GM12878 (cell line): ENCODE results near the gene BHLHE23. TPM values are rescaled to one million over a fixed set of nuclear protein-coding genes. Genes with fewer than 3 reads are reported as not detected.

Experiments
- ATAC-seq: fragments of 200-7000 bp; cut with Tn5 transposase; 3 replicates; pipeline ENCODE4 v1.9.1; 2020; ENCODE audit warnings: mild to moderate bottlenecking, moderate library complexity
- BruUV-seq: library from RNA; stranded (reverse); fragments of 400-500 nt; replicated peaks from 2 replicates; lab custom pipeline; 2021; lab: Mats Ljungman, UMichigan
- CTCF ChIA-PET: fragments of 300-600 bp; sonication (Branson Sonifier 250); formaldehyde crosslinking; extraction: SDS; loops from one replicate; lab custom pipeline; 2021; ENCODE audit warnings: inconsistent platforms; lab: Yijun Ruan, JAX
- POLR2A ChIA-PET: fragments of 350-600 bp; formaldehyde crosslinking; extraction: SDS; loops from one replicate; lab custom pipeline; 2021; ENCODE audit warnings: inconsistent platforms; lab: Charles Lee
- RAD21 ChIA-PET: fragments of 300-600 bp; sonication (Branson Sonifier 250); formaldehyde crosslinking; loops from one replicate; lab custom pipeline; 2023; ENCODE audit warnings: antibody characterized with exemption; ENCODE audit not compliant: unreplicated experiment; lab: Charles Lee
- SMC1A ChIA-PET: fragments of 300-600 bp; sonication (Branson Sonifier 250); formaldehyde crosslinking; loops from one replicate; lab custom pipeline; 2023; ENCODE audit not compliant: unreplicated experiment, uncharacterized antibody; lab: Charles Lee
- DNase-seq: peaks from one replicate; pipeline ENCODE4 v3.0.0-alpha.2; 2011; ENCODE audit warnings: low read depth, low spot score
- FAIRE-seq: peaks from 3 replicates; lab custom pipeline; 2011; peaks lifted over from hg19 to GRCh38; lab: Jason Lieb, UNC
- H2AFZ ChIP-seq: 2 replicates; pipeline ENCODE4 v1.6.0; 2011; ENCODE audit warnings: low read depth, low read length, control low read depth; ENCODE audit not compliant: control insufficient read depth
- H3K27ac ChIP-seq: 2 replicates; pipeline ENCODE4 v1.5.1; 2011; ENCODE audit warnings: control low read depth; ENCODE audit not compliant: control insufficient read depth, insufficient read depth
- H3K27me3 ChIP-seq, 2 experiments: replicated peaks in 1 of 2; 2 replicates each; pipeline versions ENCODE4 v1.6.0 to v1.6.1; 2011; ENCODE audit warnings: low read length in 1 of 2; ENCODE audit not compliant: control insufficient read depth in 2 of 2, insufficient read depth in 2 of 2
- H3K36me3 ChIP-seq, 2 experiments: 2 replicates each; pipeline ENCODE4 v1.5.1; 2011; ENCODE audit warnings: low read length in 1 of 2; ENCODE audit not compliant: control insufficient read depth in 2 of 2, insufficient read depth in 2 of 2
- H3K4me1 ChIP-seq: 2 replicates; pipeline ENCODE4 v1.6.1; 2011; ENCODE audit warnings: mild to moderate bottlenecking, low read length, moderate library complexity, mixed read lengths; ENCODE audit not compliant: control insufficient read depth, insufficient read depth
- H3K4me2 ChIP-seq: 2 replicates; pipeline ENCODE4 v1.6.0; 2011; ENCODE audit warnings: control low read depth; ENCODE audit not compliant: control insufficient read depth, insufficient read depth
- H3K4me3 ChIP-seq: fragments of 200-600 bp; sonication (generic); 2 replicates; pipeline ENCODE4 v1.5.1; 2016
- H3K79me2 ChIP-seq: 2 replicates; pipeline ENCODE4 v1.6.0; 2011; ENCODE audit warnings: low read length; ENCODE audit not compliant: control insufficient read depth, insufficient read depth
- H3K9ac ChIP-seq: 2 replicates; pipeline ENCODE4 v1.8.0; 2011; ENCODE audit warnings: low read length, control low read depth, mixed read lengths; ENCODE audit not compliant: control insufficient read depth, insufficient read depth
- H3K9me3 ChIP-seq: replicated peaks from 3 replicates; pipeline ENCODE4 v1.5.1; 2011; ENCODE audit warnings: mild to moderate bottlenecking, low read length; ENCODE audit not compliant: control insufficient read depth, insufficient read depth
- H4K20me1 ChIP-seq: 2 replicates; pipeline ENCODE4 v1.6.0; 2011; ENCODE audit not compliant: control insufficient read depth, insufficient read depth
- CBFB ChIP-seq: IDR thresholded peaks from 2 replicates; pipeline ENCODE4 v1.6.1; 2016; ENCODE audit warnings: antibody characterized with exemption, low read depth
- CBX5 ChIP-seq: sonication (generic); IDR thresholded peaks from 2 replicates; pipeline ENCODE4 v1.6.1; 2016; ENCODE audit warnings: low read depth, moderate library complexity, mild to moderate bottlenecking, inconsistent platforms
- CREM ChIP-seq: IDR thresholded peaks from 2 replicates; pipeline ENCODE4 v1.6.1; 2014; ENCODE audit warnings: antibody characterized with exemption, low read depth
- PAX5 ChIP-seq: IDR thresholded peaks from 2 replicates; pipeline ENCODE4 v1.6.1; 2011; ENCODE audit warnings: low read depth, low read length, borderline replicate concordance
- PML ChIP-seq: IDR thresholded peaks from 2 replicates; pipeline ENCODE4 v1.6.1; 2012; ENCODE audit warnings: low read length, inconsistent platforms
- RAD21 ChIP-seq: IDR thresholded peaks from 2 replicates; pipeline ENCODE4 v1.6.1; 2011; ENCODE audit warnings: mild to moderate bottlenecking, low read depth, low read length, moderate library complexity; ENCODE audit not compliant: insufficient read depth
- RAD51 ChIP-seq: fragments of 450-650 bp; IDR thresholded peaks from 2 replicates; pipeline ENCODE4 v1.6.1; 2016; ENCODE audit warnings: moderate library complexity, mild to moderate bottlenecking, inconsistent platforms
- SPI1 ChIP-seq: IDR thresholded peaks from 2 replicates; pipeline ENCODE4 v1.6.1; 2011; ENCODE audit warnings: low read depth, mild to moderate bottlenecking, low read length, moderate library complexity, borderline replicate concordance; ENCODE audit not compliant: insufficient read depth
- SRF ChIP-seq, 2 experiments: IDR thresholded peaks; 2 replicates each; pipeline ENCODE4 v1.6.1; 2011; ENCODE audit warnings: low read depth in 2 of 2, low read length in 2 of 2, mild to moderate bottlenecking in 1 of 2, moderate library complexity in 1 of 2
- YY1 ChIP-seq: IDR thresholded peaks from 2 replicates; pipeline ENCODE4 v1.6.1; 2011; ENCODE audit warnings: low read depth, mild to moderate bottlenecking, low read length
- ZNF217 ChIP-seq: fragments of 450-650 bp; IDR thresholded peaks from 2 replicates; pipeline ENCODE4 v1.6.1; 2017; ENCODE audit warnings: antibody characterized with exemption, mild to moderate bottlenecking
- WGBS: methylation state at CpG from one replicate; pipeline ENCODE4 v1.1.6; 2016; ENCODE audit warnings: low lambda C conversion rate; ENCODE audit not compliant: insufficient replicate concordance, insufficient coverage; ENCODE audit errors: missing lambda C conversion rate; 5-methylcytosine and 5-hydroxymethylcytosine counted together
- in situ Hi-C: fragments of 300-500 bp; cut with MboI; formaldehyde crosslinking; loops from 9 replicates; pipeline ENCODE4 v1.14.3; 2018; ENCODE audit warnings: mixed read lengths
- intact Hi-C: fragments of 100-400 bp; cut with micrococcal nuclease; formaldehyde crosslinking; loops from one replicate; pipeline ENCODE4 v1.14.2; 2022; ENCODE audit not compliant: unreplicated experiment
- polyA plus RNA-seq, 11 experiments: library from polyadenylated mRNA; depleted of rRNA in 4 of 11; unstranded in 6 of 11; stranded (reverse) in 5 of 11; fragments of >200 nt; fragmentation: Nextera tagmentation in 4 of 11; fragmentation: Illumina TruSeq in 1 of 11; extraction: Ambion mirVana in 4 of 11; extraction: Trizol in 1 of 11; gene quantifications; 1 replicate in 1 of 11; 2 replicates in 10 of 11; pipeline versions ENCODE4 v1.2.1 to v1.2.3, GENCODE V29; 2011 to 2016; ENCODE audit warnings: inconsistent platforms in 2 of 11, missing spikeins in 2 of 11, low read depth in 1 of 11
- total RNA-seq, 4 experiments: library from RNA; depleted of rRNA in 3 of 4; stranded (reverse); fragments of >200 nt in 3 of 4; fragmentation: Illumina TruSeq in 1 of 4; extraction: Trizol in 1 of 4; gene quantifications; 2 replicates each; pipeline versions ENCODE4 v1.2.1 to v1.2.3, GENCODE V29; 2013 to 2021
- TF ChIP-seq, protein P1 (sequence below): fragments of 450-650 bp; IDR thresholded peaks from 2 replicates; pipeline ENCODE4 v1.6.1; 2014; ENCODE audit warnings: mild to moderate bottlenecking
- TF ChIP-seq, protein P2 (sequence below): IDR thresholded peaks from 2 replicates; pipeline ENCODE4 v1.6.1; 2012; ENCODE audit warnings: low read depth, low read length, improper control_type of control experiment
- TF ChIP-seq, protein P3 (sequence below): fragments of 450-650 bp; IDR thresholded peaks from 2 replicates; pipeline ENCODE4 v1.6.1; 2016; ENCODE audit warnings: mild to moderate bottlenecking
- TF ChIP-seq, protein P4 (sequence below): IDR thresholded peaks from 2 replicates; pipeline ENCODE4 v1.6.1; 2012; ENCODE audit warnings: low read depth, low read length, improper control_type of control experiment
- TF ChIP-seq, protein P5 (sequence below), 3 experiments: IDR thresholded peaks in 2 of 3; conservative IDR thresholded peaks in 1 of 3; 2 replicates each; pipeline ENCODE4 v1.5.1; 2011; ENCODE audit warnings: low read depth in 3 of 3, low read length in 3 of 3, mild to moderate bottlenecking in 3 of 3, control low read depth in 2 of 3, moderate library complexity in 2 of 3, inconsistent platforms in 1 of 3, mixed read lengths in 1 of 3; ENCODE audit not compliant: control insufficient read depth in 2 of 3, insufficient read depth in 1 of 3; ENCODE audit errors: extremely low read depth in 1 of 3

BHLHE23 gene
- total and polyA plus RNA-seq, 10 of the 15 experiments (the other 5 are each of a cell fraction or from before 2014, with no cell fraction given), result 0.28 to 0.33 TPM; not detected in 8

DNA sequence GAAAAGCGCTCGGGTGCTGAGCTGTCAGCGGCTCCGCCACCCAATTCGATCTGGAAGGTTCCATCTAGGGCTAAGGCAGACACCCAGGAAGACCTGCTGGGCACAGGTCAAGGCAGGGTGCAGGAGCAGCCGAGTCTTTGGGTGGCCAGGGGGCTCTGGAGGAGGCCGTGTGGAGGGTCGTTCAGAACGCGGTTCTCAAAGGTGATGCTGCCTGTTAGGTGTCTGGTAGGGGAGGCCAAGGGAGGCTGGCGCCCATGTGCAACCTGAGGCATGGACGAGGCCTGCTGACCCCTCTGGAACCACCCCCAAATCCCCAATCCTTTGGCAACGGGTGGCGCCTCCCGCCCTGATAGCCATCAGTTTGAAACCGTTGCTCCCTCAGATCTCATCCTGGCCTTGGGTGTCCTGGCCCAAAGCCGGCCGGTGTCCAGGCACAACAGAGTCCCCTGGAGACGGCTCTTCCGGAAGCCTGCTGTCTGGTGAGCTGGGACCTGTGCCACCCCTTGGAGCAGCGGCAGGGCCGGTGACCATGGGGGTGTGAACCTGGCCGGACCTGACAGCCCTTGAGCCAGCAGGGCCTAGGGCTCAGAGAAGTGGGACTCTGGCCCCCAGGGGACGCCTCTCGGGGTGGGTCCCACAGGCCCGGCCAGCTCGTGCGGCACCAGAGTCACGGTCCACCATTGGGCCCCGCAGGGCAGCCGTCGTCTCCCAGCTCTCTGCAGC is 43.7 kb downstream of the BHLHE23 start:
- Histone ChIP-seq H3K4me2 (no peak overlapping the region), H3K36me3 (peaks cover 16 to 19% of the 10 kb centered on the region in 2 experiments; a peak in 3 of 4 replicates), H3K4me1 (no peaks in the 10 kb centered on the region), H3K27ac (no peak overlapping the region), H2AFZ (no peak overlapping the region), H3K4me3 (no peak overlapping the region), H3K9me3 (no peaks in the 10 kb centered on the region), H3K9ac (no peak overlapping the region), H4K20me1 (no peaks in the 10 kb centered on the region), H3K79me2 (no peaks in the 10 kb centered on the region), H3K27me3 (no peaks in the 10 kb centered on the region)
- BruUV-seq, result TSS peak; percentile 42
- RAD21 ChIA-PET, result no interaction called here
- intact Hi-C loops, result no loop called here
- no peak for DNase-seq
- TF ChIP-seq PAX5 (no peak), ZNF217 (no peak), RAD51 (no peak), CBX5 (no peak), CREM (no peak), YY1 (no peak), CBFB (no peak), PML (no peak), SPI1 (no peak), SRF (IDR thresholded peaks at IDR 0.05; ENCODE audit: low read depth in 2 of 2, low read length in 2 of 2) (no peak), RAD21 (no peak)
- TF ChIP-seq, protein P1, sequence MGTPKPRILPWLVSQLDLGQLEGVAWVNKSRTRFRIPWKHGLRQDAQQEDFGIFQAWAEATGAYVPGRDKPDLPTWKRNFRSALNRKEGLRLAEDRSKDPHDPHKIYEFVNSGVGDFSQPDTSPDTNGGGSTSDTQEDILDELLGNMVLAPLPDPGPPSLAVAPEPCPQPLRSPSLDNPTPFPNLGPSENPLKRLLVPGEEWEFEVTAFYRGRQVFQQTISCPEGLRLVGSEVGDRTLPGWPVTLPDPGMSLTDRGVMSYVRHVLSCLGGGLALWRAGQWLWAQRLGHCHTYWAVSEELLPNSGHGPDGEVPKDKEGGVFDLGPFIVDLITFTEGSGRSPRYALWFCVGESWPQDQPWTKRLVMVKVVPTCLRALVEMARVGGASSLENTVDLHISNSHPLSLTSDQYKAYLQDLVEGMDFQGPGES, result no peak
- TF ChIP-seq, protein P2, sequence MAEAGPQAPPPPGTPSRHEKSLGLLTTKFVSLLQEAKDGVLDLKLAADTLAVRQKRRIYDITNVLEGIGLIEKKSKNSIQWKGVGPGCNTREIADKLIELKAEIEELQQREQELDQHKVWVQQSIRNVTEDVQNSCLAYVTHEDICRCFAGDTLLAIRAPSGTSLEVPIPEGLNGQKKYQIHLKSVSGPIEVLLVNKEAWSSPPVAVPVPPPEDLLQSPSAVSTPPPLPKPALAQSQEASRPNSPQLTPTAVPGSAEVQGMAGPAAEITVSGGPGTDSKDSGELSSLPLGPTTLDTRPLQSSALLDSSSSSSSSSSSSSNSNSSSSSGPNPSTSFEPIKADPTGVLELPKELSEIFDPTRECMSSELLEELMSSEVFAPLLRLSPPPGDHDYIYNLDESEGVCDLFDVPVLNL, result no peak
- TF ChIP-seq, protein P3, sequence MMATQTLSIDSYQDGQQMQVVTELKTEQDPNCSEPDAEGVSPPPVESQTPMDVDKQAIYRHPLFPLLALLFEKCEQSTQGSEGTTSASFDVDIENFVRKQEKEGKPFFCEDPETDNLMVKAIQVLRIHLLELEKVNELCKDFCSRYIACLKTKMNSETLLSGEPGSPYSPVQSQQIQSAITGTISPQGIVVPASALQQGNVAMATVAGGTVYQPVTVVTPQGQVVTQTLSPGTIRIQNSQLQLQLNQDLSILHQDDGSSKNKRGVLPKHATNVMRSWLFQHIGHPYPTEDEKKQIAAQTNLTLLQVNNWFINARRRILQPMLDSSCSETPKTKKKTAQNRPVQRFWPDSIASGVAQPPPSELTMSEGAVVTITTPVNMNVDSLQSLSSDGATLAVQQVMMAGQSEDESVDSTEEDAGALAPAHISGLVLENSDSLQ, result no peak
- TF ChIP-seq, protein P4, sequence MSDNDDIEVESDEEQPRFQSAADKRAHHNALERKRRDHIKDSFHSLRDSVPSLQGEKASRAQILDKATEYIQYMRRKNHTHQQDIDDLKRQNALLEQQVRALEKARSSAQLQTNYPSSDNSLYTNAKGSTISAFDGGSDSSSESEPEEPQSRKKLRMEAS, result no peak
- TF ChIP-seq, protein P5, sequence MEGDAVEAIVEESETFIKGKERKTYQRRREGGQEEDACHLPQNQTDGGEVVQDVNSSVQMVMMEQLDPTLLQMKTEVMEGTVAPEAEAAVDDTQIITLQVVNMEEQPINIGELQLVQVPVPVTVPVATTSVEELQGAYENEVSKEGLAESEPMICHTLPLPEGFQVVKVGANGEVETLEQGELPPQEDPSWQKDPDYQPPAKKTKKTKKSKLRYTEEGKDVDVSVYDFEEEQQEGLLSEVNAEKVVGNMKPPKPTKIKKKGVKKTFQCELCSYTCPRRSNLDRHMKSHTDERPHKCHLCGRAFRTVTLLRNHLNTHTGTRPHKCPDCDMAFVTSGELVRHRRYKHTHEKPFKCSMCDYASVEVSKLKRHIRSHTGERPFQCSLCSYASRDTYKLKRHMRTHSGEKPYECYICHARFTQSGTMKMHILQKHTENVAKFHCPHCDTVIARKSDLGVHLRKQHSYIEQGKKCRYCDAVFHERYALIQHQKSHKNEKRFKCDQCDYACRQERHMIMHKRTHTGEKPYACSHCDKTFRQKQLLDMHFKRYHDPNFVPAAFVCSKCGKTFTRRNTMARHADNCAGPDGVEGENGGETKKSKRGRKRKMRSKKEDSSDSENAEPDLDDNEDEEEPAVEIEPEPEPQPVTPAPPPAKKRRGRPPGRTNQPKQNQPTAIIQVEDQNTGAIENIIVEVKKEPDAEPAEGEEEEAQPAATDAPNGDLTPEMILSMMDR (IDR thresholded peaks at IDR 0.05 in 2 of 3, conservative IDR thresholded peaks at IDR 0.05 in 1 of 3; ENCODE audit: control insufficient read depth in 2 of 3, extremely low read depth in 1 of 3, insufficient read depth in 1 of 3, low read depth in 3 of 3, low read length in 3 of 3), result no peak
- POLR2A ChIA-PET, result no interaction called here
- SMC1A ChIA-PET, result no interaction called here
- 90% methylated on average over 30 of the region's 32 CpGs for WGBS
- no peak for FAIRE-seq
- in situ Hi-C loops, result no loop called here
- no peak for ATAC-seq
- CTCF ChIA-PET, result no interaction called here
